Suppressor macrophage treated with lipopolysaccharide for 1 hour (primary cell): ENCODE measurements around the gene ATF6.
"Not testable (repeated sequence)": the region's sequence is repeated elsewhere in the genome, so short reads cannot be mapped to it uniquely, and the experiment has no call there.

ENCODE experiments used
- DNase-seq, 3 donors: peaks; one replicate each; pipeline ENCODE4 v3.0.0-alpha.2; 2020 to 2022

ATF6 gene

GRCh38 chr1:161736335-161736969 lies 29.7 kb upstream of the ATF6 start:
- peak; percentile 42 to 57 (median 55) for DNase-seq

DNA sequence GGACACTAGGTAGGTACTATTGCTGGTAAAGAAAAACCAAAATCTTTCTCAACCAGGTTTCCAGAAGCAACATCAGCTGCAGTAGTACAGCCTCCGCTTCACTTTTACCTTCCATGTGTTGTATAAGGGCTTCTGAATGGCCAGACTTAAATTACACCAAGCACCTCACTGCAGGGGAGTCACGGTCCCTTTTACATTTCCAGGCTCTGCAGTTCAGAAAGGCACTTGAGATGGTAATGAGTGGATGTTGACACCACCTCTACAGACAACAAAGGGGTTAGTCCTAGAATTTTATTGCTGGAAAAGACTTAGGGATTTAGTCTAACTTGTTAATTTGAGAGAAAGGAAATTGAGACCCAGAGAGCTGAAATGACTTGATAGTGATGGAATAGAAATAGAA lies 28.5 kb upstream of the ATF6 start:
- no peak for DNase-seq

DNA sequence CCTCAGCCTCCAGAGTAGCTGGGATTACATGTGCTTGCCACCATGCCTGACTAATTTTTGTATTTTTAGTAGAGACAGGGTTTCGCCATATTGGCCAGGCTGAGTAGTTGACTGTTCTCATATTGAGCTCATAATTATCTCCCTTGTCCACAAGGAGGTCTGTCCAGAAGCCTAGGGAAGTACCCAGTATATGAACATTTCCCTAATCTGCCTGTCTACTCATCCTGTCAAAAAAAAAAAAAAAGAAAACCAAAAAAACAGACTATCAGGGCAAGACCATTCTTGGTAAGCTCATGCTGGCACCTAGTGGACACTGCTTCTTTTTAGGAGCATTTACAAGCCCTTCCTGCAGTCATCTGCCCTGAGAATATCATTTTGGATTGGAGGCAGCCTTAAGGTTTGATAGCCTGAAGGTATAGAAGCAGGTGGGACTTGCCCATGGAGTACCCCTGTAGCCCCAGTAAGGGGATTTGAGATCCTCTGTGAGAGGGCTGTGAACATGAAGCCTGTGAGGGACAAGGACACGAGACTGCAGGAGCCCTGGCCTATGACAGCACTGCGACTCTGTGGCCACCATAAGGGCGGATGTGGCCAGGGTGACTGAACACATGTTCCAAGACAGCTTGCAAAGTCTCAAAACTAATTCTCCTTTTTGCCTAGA lies 27.4 kb upstream of the ATF6 start:
- DNase-seq: peak; percentile 85 to 98 (median 94)

- peak; percentile 46 to 80 (median 65) for DNase-seq
Observed at GRCh38 chr1:161739865-161740566, 26.1 kb upstream of the ATF6 start.

DNA sequence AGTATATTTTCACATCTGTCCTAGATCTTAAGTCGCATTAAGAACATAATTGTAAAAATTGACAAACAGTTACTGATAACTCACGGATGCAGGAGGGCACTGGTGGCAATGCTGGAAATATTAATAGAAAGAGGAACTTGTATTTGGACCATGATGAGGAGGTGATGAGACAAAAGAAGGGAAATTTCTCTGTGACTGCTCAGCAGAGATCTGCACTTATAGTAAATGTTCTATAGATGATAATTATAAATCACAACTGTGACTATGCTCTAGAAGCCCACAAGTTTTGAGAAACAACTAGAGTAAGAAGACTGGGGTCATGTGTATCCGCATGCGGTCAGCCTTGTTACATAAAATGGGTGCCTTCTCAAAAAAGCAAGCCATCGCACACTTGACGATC lies 25.2 kb upstream of the ATF6 start:
- peak; percentile 40 to 81 (median 70) for DNase-seq

DNA sequence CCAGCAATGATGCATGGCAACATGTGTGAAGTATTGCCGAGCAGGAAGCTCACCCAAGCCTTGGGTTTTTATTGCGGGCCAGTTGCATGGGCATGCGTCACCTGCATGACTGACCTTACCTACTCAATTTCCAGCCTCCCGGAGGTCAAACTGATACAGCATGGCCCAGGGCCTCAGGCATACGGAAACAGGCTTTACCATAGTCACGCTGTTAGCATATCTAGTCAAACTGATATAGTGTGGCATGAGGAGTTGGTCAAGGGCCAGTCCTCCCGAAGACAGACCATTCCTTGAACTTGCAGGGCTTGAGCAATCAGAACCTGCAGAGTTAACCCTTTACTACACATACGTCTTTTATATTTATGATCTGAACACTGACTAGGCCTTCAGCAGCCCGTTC lies 22.9 kb upstream of the ATF6 start:
- no peak for DNase-seq

DNA sequence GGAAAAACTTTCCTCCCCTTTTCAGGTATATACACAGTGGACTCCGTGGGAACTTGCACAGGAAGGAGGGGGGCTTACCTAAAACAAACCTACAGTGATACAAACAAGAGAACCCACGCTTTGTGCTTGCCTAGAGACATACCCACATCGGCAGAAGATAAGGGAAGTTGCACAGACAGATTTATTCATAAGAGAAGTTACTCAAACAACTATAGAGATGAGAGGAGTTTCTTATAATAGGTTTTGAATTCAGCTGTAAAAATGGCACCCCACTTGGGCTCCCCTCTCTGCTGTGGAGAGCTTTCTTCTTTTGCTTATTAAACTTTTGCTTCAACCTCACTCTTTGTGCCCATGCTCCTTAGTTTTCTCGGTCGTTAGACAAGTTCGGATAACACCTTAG lies 18.3 kb upstream of the ATF6 start:
- DNase-seq: peak; percentile 43 to 72 (median 64)

GRCh38 chr1:161749509-161750407 lies 16.4 kb upstream of the ATF6 start, which contains the start of gene DUSP12:
TSS of gene DUSP12 (plus strand) at chr1:161749786. CDS start at chr1:161749802, 16 bp downstream.
- DNase-seq: peak; percentile 96 to 97 (median 96)

DNA sequence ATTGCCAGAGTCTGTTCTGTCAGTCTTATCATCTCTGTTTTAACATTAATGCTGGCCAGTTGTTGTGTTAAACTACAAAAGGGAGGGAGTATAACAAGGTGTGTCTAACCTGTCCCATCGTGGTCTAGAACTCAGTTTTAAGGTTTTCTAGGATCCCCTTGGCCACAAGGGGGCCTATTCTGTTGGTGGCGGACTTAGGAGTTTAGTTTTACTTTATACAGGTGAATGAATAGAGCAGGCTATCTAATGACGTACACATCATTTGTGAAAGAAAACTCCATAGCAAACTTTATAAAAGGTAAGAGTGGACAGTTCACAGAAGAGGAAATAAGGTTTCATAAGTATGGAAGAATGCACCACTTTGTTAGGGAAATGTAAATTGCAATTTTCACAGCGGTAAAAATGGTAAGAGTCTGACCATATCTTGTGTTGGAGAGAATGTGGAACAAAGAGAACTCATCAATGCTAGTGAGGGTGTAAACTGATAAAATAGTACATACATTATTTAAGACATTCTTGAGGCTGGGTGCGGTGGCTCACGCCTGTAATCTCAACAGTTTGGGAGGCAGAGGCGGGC lies 2.5 kb upstream of the ATF6 start:
- DNase-seq: peak in 2 of 3 donors; percentile 35

DNA sequence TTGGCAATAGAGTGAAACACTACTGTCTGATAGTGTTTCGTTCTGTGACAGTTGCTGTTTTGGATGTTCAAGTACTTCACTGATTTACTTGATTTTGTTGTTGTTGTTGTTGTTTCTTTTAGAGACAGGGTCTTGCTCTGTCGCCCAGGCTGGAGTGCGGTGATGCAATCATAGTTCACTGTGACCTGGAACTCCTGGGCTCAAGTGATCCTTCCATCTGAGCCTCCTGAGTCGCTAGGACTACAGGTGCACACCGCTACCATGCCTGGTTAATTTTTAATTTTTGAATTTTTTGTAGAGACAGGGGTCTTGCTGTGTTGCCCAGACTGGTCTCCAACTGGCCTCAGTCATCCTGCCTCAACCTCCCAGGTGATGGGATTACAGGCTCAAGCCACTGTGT lies 2.3 kb downstream of the ATF6 start:
- no peak for DNase-seq

- no peak for DNase-seq
Observed at GRCh38 chr1:161768986-161769672, 3.0 kb downstream of the ATF6 start.

GRCh38 chr1:161769673-161770045 lies 3.5 kb downstream of the ATF6 start:
- DNase-seq: not testable (repeated sequence)

GRCh38 chr1:161770250-161770649 lies 4.1 kb downstream of the ATF6 start:
- DNase-seq: no peak

- DNase-seq: no peak
Observed at GRCh38 chr1:161771161-161771560, 5.0 kb downstream of the ATF6 start.

DNA sequence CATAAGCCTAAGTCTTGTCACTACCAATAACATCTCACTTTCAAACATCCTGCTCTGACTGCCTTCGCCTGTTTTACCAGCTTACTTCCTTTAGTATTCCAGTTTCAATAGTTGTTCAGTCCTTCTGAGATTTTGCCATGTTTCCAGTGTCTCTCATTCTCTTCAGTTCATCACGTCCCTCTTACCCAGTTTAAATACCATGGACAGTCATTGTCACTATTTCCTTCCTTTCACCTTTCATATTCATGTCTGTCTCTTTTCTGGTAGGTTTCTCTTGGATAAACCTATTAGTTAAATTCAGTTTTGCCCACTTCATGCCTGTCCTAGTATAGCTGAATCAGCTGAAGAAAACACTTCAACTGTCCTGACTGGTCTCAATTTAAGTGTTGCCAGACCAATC lies 5.9 kb downstream of the ATF6 start:
- DNase-seq: no peak

- peak; percentile 62 to 86 (median 75) for DNase-seq
Observed at GRCh38 chr1:161772397-161772796, 6.3 kb downstream of the ATF6 start.

GRCh38 chr1:161773791-161774190 lies 7.7 kb downstream of the ATF6 start:
- DNase-seq: no peak

- no peak for DNase-seq
Observed at GRCh38 chr1:161777261-161777660, 11.1 kb downstream of the ATF6 start.

GRCh38 chr1:161778522-161778921 lies 12.4 kb downstream of the ATF6 start:
- no peak for DNase-seq

DNA sequence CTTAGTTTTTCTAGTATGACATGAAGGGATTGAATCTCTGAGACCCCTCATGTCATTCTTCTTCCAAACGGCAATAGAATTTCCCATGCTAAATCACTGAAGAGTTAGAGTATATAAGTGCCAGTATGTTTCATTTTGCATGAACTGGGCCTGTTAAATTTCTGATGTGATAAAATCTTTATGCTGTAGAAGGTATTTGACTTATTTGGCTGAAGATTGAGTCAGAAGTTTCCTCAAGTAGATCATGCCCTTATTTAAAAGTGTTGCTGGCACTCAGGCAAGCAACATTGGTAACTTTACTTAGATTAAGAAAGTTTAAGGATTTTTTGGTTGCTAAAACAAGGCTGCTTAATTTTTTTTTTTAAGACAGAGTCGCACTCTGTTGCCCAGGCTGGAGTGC lies 13.3 kb downstream of the ATF6 start:
- no peak for DNase-seq

GRCh38 chr1:161781995-161782394 lies 15.9 kb downstream of the ATF6 start:
- no peak for DNase-seq

- DNase-seq: no peak
Observed at GRCh38 chr1:161782886-161783285, 16.8 kb downstream of the ATF6 start.
